Measurements from ENCODE around the gene DDIT4L.
"Not testable (repeated sequence)": the region's sequence is repeated elsewhere in the genome, so short reads cannot be mapped to it uniquely, and the experiment has no call there.

Gene DDIT4L

DNA sequence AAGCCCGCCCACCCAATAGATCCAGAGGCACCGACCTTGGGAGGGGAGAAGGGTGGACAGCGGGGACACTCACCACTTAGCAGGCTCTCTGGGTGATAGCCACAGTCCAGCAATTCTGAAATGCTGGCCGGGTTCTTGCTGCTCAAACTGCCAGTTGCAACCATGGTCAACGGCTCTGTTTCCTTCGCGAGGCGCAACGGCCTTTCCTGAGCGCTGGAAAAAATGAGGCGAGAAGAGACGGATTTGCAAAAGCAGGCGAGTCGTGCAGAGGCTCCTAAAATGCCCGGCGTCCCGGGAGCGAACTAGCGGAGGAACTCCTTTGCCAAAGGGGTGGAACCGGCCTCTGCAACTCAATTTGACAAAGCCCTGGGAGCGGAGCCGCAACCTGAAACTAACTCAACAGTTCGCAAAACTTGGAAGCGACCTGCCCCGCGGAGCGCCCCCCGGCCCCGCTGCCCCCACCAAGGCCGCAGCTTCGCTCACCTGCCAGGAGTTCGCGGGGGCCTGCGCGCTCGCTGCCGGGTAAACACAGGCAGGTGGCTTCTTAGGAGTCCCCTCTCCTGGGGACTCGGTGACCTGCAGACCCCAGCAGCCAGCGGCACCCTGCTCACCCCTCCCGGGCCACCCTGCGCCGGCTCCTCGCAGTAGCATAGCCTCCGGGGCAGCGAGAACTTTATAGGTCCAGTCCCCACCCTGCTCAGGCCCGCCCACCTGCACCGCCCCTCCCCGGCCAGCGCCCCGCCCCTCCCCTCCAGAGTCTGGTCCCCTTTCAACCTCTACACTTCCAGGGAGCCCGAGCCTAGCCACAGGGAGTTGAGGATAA, at the start of gene DDIT4L:
TSS of gene DDIT4L (minus strand) at position 649 of the 823 bp plus-strand sequence. CDS start at position 164, 485 bp downstream.
- DNase-seq, result peak; percentile 21

DNA sequence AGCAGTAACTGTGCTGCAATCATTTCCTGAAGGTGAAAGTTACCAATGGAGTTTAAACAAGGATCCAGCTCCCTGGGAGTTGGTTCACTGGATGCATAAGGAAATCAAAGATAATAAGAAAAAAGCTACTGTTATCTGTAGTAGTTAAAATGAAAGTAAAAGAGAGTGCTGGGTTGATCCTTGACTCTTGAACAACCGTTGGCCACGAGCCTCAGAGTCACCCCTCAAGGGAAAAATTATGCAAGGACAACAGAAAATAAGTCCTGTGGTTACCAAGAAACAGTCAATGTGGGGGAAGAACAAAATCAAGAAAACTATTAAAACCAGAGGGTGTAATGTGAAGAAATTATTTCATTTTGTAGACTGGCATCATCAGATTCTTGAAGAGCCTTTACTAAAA, 49.7 kb upstream of the DDIT4L start:
- no peak for DNase-seq

DNA sequence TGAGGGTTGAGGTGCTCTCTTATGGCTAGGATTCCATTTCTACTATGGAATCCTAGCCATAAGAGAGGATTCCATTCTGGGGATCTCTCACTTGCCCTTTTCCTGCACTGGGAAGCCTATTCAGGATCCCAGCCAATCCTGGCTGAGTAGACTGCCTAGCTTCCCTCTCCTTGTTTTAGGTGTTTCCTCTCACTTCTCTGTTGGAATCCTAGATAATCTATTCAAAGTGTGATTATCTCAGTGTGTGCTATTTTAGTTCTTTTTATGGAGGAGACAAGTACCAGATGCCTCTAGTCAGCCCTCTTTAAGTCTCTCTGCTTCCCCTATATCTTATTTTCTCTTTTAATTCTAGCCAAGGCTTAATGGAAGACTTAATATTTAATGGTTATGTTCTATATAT, 34.5 kb upstream of the DDIT4L start:
- DNase-seq, result no peak

DNA sequence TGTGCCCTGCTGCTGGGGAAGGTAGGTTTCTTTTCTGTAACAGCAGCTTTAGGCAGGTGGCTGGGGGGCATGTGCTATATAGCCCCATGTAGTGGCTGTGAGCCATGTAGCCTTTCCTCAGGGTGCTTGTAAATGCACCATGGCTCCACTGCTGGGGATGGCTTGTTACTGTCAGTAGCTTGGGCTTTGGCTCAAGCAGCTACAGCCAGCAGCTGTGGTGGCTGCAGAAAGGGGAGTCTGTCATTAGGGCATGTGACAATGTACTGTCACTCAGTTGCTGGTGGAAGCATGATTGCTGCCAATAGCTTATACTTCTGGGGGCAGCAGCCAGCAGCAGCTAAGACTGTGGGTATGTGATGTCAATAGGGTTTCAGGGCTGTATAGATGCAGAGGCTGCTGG, 33.9 kb upstream of the DDIT4L start:
- DNase-seq, result no peak

DNA sequence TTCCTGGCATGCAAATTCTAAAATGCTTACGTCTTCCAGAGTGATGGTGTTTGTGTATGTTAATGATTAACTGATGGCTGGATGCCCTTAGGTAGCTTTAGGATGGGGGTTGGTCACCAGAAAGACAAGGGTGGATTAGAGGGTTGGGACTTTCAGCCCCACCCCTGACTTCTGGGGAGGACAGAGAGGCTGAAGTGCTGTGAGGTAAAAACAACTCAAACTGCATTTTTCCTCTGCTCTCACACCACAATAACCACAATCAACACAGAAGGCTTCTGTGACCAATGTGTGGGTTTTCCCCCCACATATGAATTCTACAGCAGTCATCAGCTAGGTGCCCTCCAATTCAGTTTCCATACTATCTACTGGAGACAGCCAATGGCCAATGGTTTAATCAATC, 18.7 kb upstream of the DDIT4L start:
- DNase-seq, result no peak

DNA sequence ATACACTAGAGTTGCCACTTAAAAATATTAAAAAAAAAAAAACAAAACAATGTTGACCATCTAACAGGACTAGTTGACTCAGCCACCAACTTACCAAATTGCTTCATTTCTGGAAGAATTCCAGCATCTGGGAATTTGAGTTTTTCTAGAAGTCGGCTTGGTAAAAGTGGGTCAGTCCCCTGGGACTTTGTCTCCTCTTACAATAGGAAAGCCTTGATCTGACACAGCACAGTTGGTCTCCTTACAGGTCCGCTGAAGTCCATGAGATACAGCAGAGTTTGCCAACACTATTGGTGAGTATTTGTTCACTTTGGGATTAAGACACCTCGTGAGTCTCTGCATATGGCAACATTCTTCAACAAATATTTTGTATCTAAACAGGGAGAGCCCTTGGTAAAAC, 18.2 kb upstream of the DDIT4L start:
- no peak for DNase-seq

DNA sequence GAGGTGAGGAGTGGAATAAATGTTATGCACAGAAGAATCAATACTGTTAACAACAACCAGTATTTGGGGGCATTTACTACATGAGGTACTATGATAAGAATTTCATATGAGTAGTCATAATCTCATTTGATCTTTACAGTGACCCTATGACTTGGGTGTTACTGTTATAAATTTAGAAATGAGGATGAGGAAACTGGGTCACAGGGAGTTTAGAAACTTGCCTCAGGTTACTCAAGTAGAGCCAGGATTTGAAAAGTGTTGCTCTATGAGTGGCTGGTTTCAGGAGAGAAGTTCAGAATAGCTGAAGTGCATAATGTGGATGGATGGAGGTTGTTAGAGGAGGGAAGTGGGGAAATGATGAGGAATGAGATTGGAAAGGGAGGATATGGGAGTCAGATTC, 16.6 kb upstream of the DDIT4L start:
- no peak for DNase-seq

GRCh38 chr4:100198061-100198460, 7.8 kb upstream of the DDIT4L start:
- no peak for DNase-seq

DNA sequence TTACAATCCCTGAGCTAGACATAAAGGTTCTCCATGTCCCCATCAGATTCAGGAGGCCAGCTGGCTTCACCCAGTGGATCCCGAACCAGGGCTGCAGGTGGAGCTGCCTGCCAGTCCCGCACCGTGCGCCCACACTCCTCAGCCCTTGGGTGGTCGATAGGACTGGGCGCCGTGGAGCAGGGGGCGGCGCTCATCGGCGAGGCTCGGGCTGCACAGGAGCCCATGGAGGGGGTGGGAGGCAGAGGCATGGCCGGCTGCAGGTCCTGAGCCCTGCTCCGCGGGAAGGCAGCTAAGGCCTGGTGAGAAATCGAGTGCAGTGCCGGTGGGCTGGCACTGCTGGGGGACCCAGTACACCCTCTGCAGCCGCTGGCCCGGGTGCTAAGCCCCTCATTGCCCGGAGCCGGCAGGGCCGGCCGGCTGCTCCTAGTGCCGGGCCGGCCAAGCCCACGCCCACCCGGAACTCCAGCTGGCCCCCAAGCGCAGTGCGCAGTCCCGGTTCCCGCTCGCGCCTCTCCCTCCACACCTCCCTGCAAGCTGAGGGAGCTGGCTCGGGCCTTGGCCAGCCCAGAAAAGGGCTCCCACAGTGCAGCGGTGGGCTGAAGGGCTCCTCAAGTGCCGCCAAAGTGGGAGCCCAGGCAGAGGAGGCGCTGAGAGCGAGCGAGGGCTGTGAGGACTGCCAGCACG, 6.3 kb upstream of the DDIT4L start:
- not testable (repeated sequence) for DNase-seq

DNA sequence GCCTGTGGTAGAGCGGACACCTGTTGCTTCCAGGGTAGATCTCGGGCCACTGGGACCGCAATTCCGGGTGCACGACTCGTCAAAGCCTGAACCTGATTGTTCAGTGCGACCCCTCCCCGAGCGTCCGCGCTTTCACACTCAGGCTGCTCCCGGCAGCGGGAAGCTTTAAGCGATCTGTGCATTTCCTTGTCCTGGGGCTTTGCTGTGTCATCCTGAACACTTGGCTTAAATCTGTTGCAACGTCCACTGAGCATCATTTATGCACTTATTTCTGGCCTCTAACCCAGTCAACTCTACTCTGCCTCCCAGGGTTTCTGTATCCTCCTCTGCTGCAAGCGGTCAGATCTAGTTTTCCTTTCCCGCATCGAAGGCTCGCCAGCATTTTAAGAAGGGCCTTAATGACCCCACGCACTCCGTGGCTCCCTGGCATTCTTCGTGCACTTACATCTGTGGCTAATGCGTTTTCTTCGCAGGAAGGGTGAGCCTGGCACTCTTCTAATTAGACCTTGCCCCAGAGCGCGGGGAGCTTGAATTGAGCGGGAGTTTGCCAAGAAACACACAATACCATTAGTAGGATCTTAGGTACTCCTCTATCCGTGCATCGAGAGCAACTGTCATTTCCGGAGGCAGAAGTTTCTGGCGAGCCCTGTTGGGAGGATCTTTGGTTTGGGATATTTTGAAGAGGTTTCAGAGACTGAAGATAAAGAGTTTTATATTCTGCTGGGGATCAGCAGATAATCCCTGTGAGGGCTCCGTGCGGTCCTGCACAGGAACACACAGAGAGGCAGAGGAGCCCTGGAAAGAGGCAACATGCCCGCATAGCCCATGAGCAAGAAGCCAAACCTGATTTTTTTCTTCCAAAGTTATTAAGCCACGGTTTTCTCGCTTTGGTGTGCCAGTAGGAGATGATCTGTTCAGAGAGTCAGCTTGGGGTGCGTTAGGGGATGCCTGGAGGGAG, 654 bp upstream of the DDIT4L start:
- DNase-seq, result no peak

GRCh38 chr4:100188829-100189228, 1.4 kb downstream of the DDIT4L start:
- DNase-seq, result no peak

DNA sequence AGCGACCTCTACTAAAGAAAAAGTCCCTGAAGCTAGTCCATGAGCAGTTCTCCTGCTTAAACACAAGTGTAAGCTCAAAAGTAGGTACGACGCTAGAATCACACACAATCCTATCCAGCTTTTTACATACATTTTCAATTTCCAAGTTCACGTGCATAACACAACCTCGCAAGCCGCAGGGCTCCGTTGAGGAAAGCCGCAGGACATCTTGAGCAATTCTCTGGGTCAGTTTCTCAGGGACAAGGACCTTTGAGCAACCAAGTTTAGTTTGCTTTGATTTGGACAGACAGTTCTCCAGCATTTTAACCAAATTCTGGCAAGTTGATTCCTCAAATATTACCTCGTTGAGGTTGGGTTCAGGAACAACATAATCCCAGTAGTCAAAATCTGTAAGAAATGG, 2.5 kb downstream of the DDIT4L start:
- DNase-seq, result no peak

DNA sequence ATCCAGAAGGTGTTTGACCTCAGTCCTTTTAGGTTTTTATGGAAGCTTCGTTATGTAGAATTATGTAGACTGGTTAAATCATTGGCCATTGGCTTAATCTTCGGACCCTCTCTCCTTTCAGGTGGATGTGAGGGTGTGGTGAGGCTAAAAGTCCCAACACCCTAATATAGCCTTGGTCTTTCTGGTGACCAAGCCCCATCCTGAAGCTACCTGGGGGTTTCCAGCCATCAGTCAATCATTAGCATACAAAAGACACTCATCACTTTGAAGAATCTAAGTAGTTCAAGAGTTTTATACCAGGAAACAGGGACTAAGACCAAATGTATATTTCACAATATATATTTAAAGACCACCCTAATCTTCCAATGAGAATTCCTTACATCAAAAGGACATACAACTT, 5.5 kb downstream of the DDIT4L start:
- DNase-seq, result no peak

DNA sequence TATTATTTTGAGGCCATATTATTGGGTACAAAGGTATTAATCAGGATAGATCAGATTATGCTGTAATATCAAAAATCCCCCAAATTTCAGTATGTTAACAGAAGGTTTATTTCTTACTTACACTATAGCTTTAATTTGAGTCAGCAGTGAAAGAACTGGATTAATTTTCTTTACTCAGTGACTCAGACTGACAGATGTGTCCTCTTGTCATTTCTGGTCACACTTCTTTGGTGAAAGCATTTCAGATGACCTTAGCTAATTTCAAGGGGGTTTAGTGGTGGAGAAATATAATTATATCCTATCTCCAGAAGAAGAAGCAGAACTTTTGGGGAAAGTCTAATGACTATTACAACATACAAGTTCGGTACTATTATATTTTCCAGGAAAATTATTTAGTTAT, 12.4 kb downstream of the DDIT4L start:
- DNase-seq, result no peak

DNA sequence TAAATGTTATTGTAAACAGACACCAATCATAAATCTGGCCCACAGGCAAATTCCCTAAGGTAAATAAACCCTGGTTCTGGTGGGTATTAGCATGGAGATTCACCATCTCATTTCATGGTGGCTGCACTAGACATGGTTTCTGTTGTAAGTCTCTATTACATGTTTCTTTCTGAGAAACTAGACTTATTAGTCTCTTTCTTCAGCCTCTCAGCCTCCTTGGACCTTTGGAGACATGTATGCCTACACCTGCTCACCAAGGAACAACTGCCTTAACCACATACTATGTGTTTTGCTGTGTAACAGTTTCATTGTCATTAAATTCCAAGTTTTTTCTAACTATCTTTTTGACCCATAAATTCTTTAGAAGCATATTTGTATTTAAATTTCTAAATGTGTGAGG, 13.1 kb downstream of the DDIT4L start:
- DNase-seq, result no peak

GRCh38 chr4:100175858-100176257, 14.4 kb downstream of the DDIT4L start:
- DNase-seq, result no peak

GRCh38 chr4:100174985-100175383, 15.3 kb downstream of the DDIT4L start:
- no peak for DNase-seq

DNA sequence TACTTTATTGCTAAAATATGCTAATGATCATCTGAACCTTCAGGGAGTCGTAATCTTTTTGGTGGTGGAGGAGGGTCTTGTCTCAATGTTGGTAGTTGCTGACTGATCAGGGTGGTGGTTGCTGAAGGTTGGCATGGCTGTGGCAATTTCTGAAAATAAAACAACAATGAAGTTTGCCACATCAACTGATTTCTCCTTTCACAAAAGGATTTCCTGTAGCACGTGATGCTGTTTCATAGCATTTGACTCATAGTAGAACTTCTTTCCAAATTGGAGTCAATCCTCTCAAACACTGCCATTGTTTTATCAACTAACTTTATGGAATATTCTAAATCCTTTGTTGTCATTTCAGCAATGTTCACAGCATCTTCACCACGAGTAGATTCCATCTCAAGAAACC, 19.3 kb downstream of the DDIT4L start:
- no peak for DNase-seq

- DNase-seq, result no peak
Measured at GRCh38 chr4:100169491-100170485, 20.5 kb downstream of the DDIT4L start.

DNA sequence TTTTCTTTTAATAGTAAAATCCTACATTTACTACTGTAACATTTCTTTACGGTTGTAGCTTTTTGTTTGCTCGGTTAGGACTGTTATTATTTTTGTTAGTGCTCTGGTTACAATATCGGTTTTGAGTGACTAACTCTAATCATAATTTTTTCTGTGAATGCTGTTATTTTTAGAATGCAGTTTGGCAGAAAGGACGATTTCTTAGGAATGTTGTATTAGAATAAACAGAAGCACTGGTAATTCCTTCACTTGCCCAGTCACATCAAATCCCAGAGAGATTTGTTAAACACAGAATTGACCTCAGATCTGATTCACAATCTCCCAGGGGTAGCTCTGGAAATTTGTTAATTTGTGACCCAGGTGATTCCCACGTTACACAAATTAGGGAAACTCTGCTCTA, 21.7 kb downstream of the DDIT4L start:
- DNase-seq, result no peak

- no peak for DNase-seq
Measured at GRCh38 chr4:100166297-100167039, 23.8 kb downstream of the DDIT4L start.

Measured in CD4-positive, alpha-beta T cell treated with Interleukin-15 for 1 hour (primary cell).